Measurements from ENCODE around the gene IGFBP7.

IGFBP7 gene

GRCh38 chr4:57077550-57078343, 32.4 kb downstream of the IGFBP7 start:
- TF ChIP-seq CTCF (IDR thresholded peaks at IDR 0.05; ENCODE audit: control insufficient read depth, extremely low read depth, insufficient read depth) = no peak
- no peak for DNase-seq (ENCODE audit: low read depth)

GRCh38 chr4:57076646-57077045, 33.5 kb downstream of the IGFBP7 start:
- TF ChIP-seq CTCF (IDR thresholded peaks at IDR 0.05; ENCODE audit: control insufficient read depth, extremely low read depth, insufficient read depth) = no peak
- no peak overlapping the region for H3K4me3 ChIP-seq (ENCODE audit: low read depth, low read length)
- DNase-seq (ENCODE audit: low read depth) = no peak

More at GRCh38 chr4:57077550-57078343, 32.4 kb downstream of the IGFBP7 start:
- no peak overlapping the region for H3K4me3 ChIP-seq (ENCODE audit: low read depth, low read length)

- TF ChIP-seq CTCF (IDR thresholded peaks at IDR 0.05; ENCODE audit: control insufficient read depth, extremely low read depth, insufficient read depth) = no peak
- no peak overlapping the region for H3K4me3 ChIP-seq (ENCODE audit: low read depth, low read length)
These were observed 34.8 kb downstream of the IGFBP7 start for GRCh38 chr4:57075367-57075766.

GRCh38 chr4:57074744-57075143, 35.4 kb downstream of the IGFBP7 start:
- no peak overlapping the region for H3K4me3 ChIP-seq (ENCODE audit: low read depth, low read length)
- TF ChIP-seq CTCF (IDR thresholded peaks at IDR 0.05; ENCODE audit: control insufficient read depth, extremely low read depth, insufficient read depth) = no peak
- no peak for DNase-seq (ENCODE audit: low read depth)

More at GRCh38 chr4:57075367-57075766, 34.8 kb downstream of the IGFBP7 start:
- no peak for DNase-seq (ENCODE audit: low read depth)

GRCh38 chr4:57073559-57073958, 36.6 kb downstream of the IGFBP7 start:
- TF ChIP-seq CTCF (IDR thresholded peaks at IDR 0.05; ENCODE audit: control insufficient read depth, extremely low read depth, insufficient read depth) = no peak
- H3K4me3 ChIP-seq (ENCODE audit: low read depth, low read length) = no peak overlapping the region
- DNase-seq (ENCODE audit: low read depth) = no peak

GRCh38 chr4:57071326-57071725, 38.9 kb downstream of the IGFBP7 start:
- no peak for TF ChIP-seq CTCF (IDR thresholded peaks at IDR 0.05; ENCODE audit: control insufficient read depth, extremely low read depth, insufficient read depth)
- DNase-seq (ENCODE audit: low read depth) = no peak
- H3K4me3 ChIP-seq (ENCODE audit: low read depth, low read length) = no peak overlapping the region

GRCh38 chr4:57070461-57070860, 39.7 kb downstream of the IGFBP7 start:
- no peak overlapping the region for H3K4me3 ChIP-seq (ENCODE audit: low read depth, low read length)
- no peak for DNase-seq (ENCODE audit: low read depth)
- no peak for TF ChIP-seq CTCF (IDR thresholded peaks at IDR 0.05; ENCODE audit: control insufficient read depth, extremely low read depth, insufficient read depth)
